A673 (cell line): Measurements from ENCODE around the gene CLEC16A.

Source experiments
- EZH2 ChIP-seq: fragments of 200-600 bp; sonication (generic); IDR thresholded peaks from 2 replicates; pipeline ENCODE4 v1.6.1; 2017; ENCODE audit warnings: borderline replicate concordance, low read depth, mild to moderate bottlenecking, mixed read lengths, antibody characterized with exemption, low read length; ENCODE audit not compliant: poor library complexity, severe bottlenecking
- TF ChIP-seq, protein P1 (sequence below): fragments of 300-800, 200-600 bp; sonication (generic); conservative IDR thresholded peaks from 2 replicates; pipeline ENCODE4 v1.5.1; 2017; ENCODE audit warnings: low read depth, mild to moderate bottlenecking, antibody characterized with exemption, low read length, moderate library complexity, mixed read lengths

- TF ChIP-seq, protein P1, sequence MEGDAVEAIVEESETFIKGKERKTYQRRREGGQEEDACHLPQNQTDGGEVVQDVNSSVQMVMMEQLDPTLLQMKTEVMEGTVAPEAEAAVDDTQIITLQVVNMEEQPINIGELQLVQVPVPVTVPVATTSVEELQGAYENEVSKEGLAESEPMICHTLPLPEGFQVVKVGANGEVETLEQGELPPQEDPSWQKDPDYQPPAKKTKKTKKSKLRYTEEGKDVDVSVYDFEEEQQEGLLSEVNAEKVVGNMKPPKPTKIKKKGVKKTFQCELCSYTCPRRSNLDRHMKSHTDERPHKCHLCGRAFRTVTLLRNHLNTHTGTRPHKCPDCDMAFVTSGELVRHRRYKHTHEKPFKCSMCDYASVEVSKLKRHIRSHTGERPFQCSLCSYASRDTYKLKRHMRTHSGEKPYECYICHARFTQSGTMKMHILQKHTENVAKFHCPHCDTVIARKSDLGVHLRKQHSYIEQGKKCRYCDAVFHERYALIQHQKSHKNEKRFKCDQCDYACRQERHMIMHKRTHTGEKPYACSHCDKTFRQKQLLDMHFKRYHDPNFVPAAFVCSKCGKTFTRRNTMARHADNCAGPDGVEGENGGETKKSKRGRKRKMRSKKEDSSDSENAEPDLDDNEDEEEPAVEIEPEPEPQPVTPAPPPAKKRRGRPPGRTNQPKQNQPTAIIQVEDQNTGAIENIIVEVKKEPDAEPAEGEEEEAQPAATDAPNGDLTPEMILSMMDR = no peak
- TF ChIP-seq EZH2 = no peak
Observed at GRCh38 chr16:10966129-10966528, 21.8 kb downstream of the CLEC16A start.
